Measurements from ENCODE around the gene MAD1L1.
"Not testable (repeated sequence)": the region's sequence is repeated elsewhere in the genome, so short reads cannot be mapped to it uniquely, and the experiment has no call there.

MAD1L1 gene

DNA sequence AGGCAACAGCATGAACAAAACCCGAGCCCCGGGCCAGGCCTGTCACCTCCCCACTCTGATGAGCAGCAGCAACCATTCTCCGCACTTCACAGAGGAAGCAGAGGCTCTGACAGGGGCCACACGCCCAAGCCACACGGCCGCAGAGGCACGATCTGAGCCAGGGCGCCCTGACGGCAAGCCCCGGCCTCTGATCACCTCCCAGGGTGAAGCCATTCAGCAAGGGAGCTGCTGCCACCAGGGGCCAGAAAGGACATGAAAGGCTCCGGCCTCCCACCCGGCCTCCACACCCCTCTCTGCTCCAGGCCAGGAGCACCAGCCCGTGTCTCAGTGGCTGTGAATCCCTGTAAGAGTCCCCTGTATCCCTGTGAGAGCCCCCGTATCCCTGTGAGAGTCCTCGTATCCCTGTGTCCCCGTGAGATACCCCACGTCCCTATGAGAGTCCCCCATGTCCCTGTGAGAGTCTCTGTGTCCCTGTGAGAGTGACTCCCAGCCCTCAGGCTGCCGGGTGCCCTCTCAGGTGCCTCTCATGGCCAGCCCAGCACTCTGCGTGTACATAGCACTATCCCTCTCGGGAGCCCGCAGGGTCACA lies 187.8 kb downstream of the MAD1L1 start:
- DNase-seq (ENCODE audit: low read depth in 2 of 2): no peak

DNA sequence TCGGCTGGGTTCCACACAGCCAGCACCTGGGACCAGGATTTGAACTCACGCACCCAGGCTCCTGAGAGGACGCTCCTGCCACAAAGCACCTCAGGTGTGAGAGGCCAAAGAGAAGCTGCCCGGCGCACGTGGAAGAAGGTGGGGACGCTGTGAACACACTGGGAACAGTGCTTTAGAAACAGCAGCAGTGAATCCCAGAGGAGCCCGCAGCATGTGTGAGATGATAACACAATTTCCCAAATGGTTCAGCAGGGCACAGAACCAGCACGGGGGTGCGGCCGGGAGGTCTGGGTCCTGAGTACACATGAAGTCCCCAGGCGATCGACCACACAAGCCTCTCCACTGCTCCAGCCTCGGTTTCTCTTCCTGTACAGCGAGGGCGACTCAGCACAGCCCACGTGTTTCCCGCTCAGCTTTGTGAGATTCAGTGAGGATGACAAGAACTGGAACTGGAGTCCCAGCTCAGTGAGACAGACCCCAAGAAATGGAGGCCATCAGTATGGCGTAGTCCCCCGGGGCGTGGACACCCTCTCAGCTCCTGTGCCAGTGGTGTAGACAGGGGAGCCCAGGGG lies 188.3 kb downstream of the MAD1L1 start:
- DNase-seq (ENCODE audit: low read depth in 2 of 2): no peak

DNA sequence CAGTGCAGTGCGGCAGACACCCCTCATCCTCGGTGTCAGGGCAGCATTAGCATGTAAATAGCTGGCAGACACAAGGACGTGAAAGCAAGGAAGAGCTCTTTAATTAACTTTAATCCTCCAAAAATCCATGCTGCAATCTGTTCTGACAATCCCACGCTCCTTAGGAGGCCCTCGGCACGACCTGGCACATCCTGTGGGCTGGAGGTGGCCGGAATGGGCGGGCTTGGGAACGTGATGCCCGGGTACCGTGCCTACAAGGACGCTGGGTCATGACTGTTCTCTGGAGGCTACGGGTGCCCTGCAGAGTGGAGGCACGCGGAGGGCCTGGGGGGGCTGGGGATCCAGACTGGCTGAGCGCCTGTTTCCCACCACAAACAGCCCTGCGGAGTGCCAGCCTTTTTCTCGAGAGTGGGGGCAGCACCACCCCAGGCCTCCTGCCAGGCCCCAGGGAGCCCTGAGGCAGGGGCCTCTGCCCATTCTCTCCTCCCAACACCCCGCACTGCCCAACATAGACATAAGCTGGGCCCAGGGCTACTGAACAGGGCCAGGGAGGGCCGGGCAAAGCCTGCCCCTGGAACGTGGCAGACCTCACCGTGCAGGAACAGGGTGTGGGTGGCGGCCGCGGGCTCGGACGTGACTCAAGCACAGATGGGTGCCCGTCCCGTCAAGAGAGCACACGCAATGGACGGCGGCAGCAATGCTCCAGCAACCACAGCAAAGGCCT lies 189.3 kb downstream of the MAD1L1 start:
- no peak for DNase-seq (ENCODE audit: low read depth in 2 of 2)

DNA sequence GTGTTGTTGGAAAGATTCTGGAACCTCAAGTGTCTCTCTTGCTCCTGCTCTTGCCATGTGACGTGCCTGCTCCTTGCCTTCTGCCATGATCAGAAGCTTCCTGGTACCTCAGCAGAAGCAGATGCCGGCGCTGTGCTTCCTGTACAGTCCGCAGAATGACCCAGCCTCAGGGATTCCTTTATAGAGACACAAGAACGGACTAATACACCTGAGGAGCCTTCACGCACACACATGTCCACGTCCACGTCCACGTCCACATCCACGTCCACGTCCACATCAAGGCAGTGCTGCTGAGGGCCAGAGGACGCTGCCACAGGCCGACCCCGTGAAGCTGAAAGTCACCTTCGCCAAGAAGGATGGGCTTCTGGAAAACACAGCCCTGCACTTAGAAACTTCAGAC lies 190.1 kb downstream of the MAD1L1 start:
- no peak for DNase-seq (ENCODE audit: low read depth in 2 of 2)

DNA sequence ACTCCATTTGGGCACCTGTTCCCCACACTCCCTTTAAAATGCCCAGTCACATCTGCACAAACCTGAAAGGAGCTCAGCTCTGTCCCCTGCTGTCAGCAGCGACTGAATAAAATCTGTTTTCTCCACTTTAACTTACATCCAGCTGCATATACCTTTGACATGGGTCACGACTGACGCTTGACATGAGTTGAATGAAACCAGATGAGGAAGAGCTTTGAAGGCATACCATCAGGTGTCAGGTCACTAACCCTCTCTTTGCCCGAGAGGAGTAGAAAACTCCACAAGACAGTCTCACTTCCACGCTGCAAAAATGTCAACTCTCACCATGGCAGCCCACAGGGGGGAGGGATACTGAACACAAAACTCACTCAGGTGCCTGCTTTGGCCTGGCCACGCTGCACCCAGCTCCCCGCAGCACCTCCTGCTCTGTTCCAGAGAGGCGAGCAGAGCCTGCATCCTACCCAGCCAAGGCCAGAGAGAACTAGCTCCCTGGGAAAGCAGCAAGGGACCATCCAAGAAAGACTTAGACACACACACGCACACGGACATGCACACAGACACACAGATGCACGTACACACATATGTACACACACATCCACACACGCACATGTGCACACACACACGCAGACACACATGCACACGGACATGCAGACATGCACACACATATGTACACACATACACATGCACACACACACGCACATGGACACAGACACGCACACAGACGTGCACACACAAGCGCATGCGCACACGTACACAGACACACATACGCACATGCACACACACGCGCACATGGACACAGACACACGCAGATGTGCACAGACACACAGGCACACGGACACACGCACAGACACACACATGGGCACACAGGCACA lies 191.0 kb downstream of the MAD1L1 start:
- no peak for DNase-seq (ENCODE audit: low read depth in 2 of 2)

DNA sequence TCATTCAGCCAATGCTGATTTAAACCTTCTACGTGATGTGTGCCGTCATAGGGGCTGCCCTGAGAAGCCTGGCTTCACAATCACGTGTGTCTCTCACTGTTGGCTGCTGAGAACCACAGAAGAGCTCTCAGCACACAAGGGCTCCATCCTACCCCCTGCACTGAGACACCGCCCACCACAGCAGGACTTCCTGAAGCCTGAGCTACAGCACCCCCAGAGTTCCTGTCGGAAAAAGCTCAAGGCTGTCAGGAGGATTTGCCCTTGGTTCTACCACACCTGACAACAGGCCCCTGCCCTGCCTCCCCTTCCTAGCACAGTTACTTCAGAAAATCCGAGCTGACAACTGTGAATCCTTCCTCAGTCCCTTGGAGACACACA lies 191.9 kb downstream of the MAD1L1 start:
- DNase-seq (ENCODE audit: low read depth in 2 of 2): no peak

DNA sequence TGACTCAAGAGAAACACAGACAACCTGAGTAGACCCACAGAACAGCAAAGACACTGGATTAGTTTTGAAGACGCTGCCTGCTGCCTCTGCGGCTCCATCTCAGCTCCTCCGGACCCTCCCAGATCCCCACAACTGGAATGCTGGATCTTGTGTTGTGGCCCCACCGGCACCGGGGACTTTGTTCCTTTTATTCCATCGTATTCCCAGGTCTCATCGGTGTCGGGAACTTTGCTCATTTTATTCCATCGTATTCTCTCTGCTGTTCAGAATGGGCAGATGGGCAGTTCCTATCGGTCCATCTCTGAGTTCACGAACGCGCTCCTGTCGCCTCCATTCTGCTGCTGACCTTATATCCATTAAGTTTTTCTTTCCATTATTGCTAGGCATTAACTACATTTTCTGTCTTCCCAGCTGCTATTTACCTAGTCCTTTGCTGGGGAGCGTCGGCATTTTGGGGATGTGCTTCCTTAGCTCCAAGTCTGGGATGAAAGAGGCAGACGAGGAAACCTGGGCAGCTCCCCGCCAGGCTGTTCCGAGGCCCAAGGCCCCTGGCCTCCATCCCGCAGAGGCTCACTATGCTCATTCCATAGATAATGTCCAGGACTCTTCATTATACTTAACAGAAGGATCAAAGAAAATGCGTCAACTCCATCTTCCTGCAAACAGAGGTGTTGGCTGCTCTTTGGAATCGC lies 192.4 kb downstream of the MAD1L1 start:
- DNase-seq (ENCODE audit: low read depth in 2 of 2): no peak

DNA sequence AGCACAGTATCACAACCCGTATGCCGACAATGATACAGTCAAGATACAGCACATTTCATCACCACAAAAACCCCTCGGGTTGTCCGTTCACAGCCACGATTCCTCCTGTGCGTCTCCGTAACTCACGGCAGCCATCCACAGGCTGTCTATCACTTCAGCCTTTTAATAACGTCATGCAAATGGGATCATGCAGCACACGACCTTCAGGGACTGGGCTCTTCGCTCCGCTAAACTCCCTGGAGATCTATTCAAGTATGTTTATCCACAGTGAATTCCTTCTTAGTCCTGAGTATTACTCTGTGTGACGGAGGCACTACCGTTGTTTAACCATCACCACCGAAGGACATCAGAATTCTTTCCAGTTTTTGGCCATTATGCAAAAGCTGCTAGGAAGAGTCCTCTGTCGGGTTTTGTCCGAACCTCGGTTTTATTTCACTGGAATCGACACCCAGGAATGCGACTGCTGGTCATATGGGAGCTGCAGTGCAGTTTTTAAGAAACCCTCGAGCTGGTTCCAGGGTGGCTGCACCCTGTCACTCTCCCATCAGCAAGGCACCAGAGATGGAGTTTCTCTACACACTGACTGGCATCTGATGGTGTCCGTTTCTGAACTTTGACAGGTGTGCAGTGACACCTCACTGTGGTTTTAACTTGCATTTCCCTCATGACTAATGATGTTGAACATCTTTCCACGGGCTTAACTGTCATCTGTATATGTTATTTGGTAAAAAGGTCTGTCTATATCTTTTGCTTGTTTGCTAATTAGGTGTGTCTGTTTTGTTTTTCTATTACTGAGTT lies 193.6 kb downstream of the MAD1L1 start:
- no peak for DNase-seq (ENCODE audit: low read depth in 2 of 2)

DNA sequence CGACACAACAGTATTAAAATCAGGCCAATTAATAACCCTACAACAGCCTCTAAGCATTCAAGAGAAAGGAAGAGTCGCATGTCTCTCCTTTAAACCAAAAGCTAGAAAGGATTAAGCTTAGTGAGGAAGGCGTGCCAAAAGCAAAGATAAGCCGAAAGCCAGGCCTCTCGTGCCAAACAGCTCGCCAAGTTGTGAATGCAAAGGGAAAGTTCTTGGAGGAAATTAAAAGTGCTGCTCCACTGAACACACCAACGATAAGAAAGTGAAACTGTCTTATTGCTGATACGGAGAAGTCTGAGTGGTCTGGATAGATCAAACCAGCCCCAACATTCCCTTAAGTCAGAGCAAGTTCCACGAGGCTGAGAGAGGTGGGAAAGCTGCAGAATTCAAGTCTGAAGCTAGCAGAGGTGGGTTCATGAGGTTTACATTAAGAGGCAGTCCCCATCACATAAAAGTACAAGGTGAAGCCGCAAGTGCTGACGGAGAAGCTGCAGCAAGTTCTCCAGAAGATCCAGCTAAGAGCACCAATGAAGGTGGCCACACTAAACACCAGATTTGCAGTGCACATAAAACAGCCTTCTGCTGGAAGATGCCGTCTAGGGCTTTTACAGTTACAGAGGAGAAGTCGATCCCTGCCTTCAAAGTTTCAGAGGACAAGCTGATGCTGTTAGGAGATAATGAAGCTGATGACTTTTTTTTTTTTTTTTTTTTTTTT lies 194.8 kb downstream of the MAD1L1 start:
- DNase-seq (ENCODE audit: low read depth in 2 of 2): no peak

DNA sequence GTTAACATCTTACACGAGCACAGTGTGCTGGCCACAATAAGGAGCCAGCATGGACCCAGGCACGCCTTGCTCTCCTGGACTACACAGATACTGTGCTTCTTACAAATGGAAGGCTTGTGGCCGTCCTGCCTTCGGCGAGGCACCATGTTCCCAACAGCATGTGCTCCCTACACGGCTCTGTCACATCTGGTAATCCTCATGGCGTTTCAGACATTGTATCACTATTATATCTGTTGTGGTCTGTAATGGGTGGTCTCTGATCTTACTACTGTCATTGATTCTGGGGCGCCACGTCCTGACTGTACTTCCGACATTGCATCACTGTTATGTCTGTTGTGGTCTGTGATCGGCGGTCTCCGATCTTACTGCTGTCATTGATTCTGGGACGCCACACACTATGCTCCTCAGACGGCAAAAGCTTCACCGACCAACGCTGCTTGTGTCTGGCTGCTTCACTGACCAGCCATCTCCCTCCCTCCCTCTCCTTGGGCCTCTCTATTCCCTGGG lies 195.4 kb downstream of the MAD1L1 start:
- peak; percentile 20 to 45 for DNase-seq (ENCODE audit: low read depth in 2 of 2)

DNA sequence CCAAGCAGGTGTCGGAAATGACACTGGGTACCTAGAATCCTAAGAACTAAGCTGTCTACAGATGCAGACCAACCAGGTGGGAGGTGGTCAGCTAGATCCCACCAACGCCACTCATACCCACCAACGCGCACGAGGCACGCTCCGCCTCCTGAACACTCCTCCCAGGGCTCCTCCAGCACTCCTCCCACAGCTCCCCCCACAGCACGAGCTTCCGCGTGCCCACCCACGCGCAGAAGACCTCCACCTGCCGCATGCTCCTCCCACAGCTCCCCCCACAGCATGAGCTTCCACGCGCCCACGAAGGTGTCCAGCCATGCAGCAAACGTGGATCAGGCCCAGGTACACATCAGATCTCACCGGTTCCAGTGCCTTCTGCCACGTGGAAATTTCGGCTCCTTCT lies 196.0 kb downstream of the MAD1L1 start:
- no peak for DNase-seq (ENCODE audit: low read depth in 2 of 2)

DNA sequence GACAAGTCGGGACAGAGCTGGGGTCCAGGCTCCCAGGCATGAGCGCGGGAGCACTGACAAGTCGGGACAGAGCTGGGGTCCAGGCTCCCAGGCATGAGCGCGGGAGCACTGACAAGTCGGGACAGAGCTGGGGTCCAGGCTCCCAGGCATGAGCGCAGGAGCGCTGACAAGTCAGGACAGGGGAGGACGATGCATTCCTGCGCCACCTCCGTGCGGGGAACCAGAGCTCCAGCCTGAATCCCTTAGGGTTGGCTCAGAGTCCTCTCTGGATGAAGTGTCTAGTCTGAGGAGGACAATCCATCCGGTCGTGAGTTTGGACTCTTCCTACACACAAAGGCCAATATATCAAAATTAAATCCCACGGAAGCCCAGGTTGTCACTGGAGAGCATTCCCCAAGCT lies 196.5 kb downstream of the MAD1L1 start:
- DNase-seq (ENCODE audit: low read depth in 2 of 2): not testable (repeated sequence)

DNA sequence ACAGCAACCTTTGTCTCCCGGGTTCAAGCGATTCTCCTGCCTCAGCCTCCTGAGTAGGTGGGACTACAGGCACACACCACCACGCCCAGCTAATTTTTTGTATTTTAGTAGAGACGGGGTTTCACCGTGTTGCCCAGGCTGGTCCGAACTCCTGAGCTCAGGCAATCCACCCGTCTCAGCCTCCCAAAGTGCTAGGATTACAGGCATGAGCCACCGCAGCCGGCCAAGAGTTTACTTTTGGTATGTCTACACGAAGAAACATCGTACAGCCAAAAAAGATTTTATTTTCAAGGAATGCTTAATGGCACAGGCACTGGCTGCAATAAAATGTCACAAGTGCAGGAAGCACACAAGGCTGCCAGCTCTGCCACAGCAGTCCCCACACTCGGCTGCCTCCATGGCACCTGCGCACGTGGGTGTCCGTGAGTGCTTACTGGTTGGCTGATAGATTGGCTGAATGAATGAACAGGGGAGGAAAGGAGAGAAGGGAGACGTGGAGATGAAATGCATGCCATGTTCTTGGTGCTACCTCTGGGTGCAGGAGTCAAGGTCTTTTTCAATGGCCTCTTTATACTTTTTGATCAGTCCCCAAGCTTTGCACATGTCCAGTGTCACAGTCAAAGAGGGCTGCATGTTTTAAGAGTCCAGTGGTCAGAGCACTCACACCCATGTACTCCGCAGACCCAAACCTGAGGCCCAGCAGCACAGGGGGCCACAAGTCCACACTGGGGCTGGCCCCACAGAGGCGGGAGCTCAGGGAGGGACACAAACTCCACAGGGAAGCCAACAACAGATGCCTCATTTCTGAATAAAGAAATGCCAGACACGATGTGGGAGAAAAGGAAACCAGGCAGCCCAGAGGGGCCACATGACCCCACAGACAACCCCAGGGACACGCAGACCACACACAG lies 198.2 kb downstream of the MAD1L1 start:
- DNase-seq (ENCODE audit: low read depth in 2 of 2): no peak

DNA sequence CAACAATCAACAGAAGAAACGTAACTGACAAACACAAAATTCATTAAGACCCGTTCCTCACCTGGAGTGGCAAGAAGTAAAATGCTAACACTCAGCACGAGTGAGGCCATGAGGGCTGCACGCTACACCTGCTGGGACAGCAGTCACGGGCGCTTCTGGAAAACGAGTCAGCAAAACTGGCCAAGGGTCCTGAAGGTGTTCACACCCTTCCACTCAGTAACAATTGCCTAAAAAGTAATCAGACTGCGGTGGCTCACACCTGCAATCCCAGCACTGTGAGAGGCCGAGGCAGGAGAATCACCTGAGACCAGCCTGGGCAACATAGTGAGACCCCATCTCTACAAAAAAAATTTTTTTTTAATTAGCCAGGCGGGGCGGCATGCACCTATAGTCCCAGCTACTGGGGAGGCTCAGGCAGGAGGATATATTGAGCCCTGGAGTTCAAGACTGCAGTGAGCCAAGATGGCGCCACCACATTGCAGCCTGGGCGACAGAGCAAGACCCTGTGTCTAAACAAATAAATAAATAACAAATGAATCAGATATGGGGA lies 199.1 kb downstream of the MAD1L1 start:
- DNase-seq (ENCODE audit: low read depth in 2 of 2): no peak

DNA sequence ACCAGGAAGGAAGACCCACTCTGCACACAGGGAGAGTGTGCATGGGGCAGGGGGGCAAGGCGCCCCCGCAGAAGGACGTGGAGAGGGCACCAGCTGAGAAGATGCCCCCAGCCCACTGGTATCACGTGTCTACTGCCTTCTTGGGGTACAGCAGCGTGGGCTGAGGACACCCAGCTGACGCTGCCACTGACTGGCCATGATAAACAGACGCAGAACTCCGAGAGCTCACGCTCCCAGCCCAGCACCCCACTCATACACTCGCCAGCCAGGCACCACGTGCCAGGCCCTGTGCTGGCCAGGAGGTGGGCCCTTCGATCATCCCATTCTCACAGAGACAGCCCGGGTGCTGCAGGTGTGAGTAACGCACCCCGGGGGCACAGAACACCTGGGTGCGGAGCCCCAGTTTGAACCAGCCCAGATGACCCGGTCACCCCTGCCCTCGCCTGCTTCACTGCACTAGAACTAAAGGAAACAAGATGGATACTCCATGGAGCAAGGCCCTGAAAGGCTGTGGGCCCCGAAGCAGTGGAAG lies 199.8 kb downstream of the MAD1L1 start:
- DNase-seq (ENCODE audit: low read depth in 2 of 2): no peak

DNA sequence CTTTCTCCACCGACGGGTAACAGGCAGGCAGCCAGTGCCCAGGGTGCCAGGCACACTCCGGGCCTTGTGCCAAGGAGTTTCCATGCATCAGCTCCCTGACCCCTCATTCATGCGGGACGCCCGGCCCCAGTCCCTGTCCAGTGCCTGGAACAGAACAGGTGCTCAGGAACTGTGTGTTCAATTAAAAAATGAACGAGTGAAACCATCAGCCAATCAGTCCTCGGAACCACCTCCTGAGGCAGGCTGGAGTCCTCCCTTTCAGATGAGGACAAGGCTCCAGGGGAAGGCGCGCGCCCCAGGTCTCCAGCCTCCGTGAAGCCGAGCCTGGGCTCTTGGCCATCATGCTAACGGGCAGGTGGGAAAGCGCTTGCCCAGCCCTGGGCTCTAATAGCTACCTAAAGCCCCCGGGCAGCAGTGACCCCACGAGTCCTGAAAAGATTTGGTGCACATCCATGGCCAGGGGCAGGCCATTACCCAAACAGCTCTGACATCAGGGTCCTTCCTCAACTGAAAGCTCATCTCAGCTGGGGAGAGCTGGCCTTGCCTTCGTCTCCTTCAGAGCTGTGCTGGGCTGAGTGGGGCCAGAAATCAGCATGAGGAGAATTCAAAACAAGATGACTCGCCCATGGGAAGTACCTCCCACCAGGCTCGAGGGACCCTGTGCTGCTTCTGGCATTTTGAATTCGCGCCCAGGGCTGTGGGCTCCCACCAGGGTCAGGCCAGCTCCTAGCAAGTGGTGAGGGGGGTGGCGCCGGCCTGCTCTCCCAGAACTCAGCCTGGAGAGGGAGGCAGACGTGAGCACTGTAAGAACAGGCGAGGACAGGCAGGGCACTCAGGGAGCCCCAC lies 200.5 kb downstream of the MAD1L1 start:
- DNase-seq (ENCODE audit: low read depth in 2 of 2): no peak

DNA sequence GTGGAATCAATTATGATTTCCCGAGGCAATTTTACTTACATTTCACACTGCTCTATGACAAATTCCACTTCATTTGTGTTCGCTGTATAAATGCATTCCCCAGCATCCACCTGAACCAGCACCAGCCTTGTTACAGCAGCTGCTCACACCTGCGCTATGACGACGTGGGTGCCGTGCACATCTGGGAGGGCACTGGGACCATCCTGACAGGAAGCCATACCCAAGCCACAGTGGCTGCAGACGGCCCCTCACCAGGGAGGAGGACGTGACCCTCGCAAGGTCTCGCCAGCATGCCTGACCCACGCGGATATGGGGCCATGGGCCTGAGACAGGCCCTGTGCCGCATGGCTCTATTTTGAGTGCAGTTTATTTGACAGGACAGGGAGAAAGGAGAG lies 201.3 kb downstream of the MAD1L1 start:
- DNase-seq (ENCODE audit: low read depth in 2 of 2): no peak
